Measurements from ENCODE around the gene CATSPER3.

CATSPER3 gene

GRCh38 chr5:134957920-134958608 is 9.6 kb upstream of the CATSPER3 start:
- H3K27ac ChIP-seq, result peak overlapping the region; percentile 27
- no peak for TF ChIP-seq CTCF (conservative IDR thresholded peaks at IDR 0.05)

- no peak for TF ChIP-seq CTCF (conservative IDR thresholded peaks at IDR 0.05)
- peak overlapping the region; percentile 27 for H3K27ac ChIP-seq
Observed at GRCh38 chr5:134958755-134959154, 9.0 kb upstream of the CATSPER3 start.

GRCh38 chr5:134963098-134963497 is 4.6 kb upstream of the CATSPER3 start:
- TF ChIP-seq CTCF (conservative IDR thresholded peaks at IDR 0.05), result no peak

GRCh38 chr5:134964359-134965270 is 3.1 kb upstream of the CATSPER3 start:
- no peak for TF ChIP-seq CTCF (conservative IDR thresholded peaks at IDR 0.05)
- H3K27ac ChIP-seq, result no peak overlapping the region

More at GRCh38 chr5:134963098-134963497, 4.6 kb upstream of the CATSPER3 start:
- H3K27ac ChIP-seq, result no peak overlapping the region

- no peak overlapping the region for H3K27ac ChIP-seq
- no peak for TF ChIP-seq CTCF (conservative IDR thresholded peaks at IDR 0.05)
Observed at GRCh38 chr5:134965271-134965825, 2.4 kb upstream of the CATSPER3 start.

- TF ChIP-seq CTCF (conservative IDR thresholded peaks at IDR 0.05), result no peak
- peak overlapping the region; percentile 56 for H3K27ac ChIP-seq
Observed at GRCh38 chr5:134968055-134968454, 348 bp downstream of the CATSPER3 start.

GRCh38 chr5:134969166-134969565 is 1.5 kb downstream of the CATSPER3 start:
- no peak for TF ChIP-seq CTCF (conservative IDR thresholded peaks at IDR 0.05)
- H3K27ac ChIP-seq, result peak overlapping the region; percentile 56; the same call in 1 of the 2 replicates
